ENCODE results near the gene ZNF385C.
"Not testable (repeated sequence)": the region's sequence is repeated elsewhere in the genome, so short reads cannot be mapped to it uniquely, and the experiment has no call there.

DNA sequence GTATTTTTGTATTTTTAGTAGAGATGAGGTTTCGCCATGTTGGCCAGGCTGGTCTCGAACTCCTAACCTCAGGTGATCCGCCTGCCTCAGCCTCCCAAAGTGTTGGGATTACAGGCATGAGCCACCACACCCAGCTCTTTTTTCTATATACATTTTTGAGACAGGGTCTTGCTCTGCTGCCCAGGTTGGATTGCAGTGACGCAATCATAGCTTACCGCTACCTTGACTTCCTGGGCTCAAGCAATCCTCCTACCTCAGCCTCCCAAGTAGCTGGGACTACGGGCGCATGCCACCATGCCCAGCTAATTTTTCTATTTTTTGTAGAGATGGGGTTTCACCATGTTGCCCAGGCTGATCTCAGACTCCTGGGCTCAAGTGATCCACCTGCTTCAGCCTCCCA is 42.4 kb upstream of the ZNF385C start:
- TF ChIP-seq, protein P1, sequence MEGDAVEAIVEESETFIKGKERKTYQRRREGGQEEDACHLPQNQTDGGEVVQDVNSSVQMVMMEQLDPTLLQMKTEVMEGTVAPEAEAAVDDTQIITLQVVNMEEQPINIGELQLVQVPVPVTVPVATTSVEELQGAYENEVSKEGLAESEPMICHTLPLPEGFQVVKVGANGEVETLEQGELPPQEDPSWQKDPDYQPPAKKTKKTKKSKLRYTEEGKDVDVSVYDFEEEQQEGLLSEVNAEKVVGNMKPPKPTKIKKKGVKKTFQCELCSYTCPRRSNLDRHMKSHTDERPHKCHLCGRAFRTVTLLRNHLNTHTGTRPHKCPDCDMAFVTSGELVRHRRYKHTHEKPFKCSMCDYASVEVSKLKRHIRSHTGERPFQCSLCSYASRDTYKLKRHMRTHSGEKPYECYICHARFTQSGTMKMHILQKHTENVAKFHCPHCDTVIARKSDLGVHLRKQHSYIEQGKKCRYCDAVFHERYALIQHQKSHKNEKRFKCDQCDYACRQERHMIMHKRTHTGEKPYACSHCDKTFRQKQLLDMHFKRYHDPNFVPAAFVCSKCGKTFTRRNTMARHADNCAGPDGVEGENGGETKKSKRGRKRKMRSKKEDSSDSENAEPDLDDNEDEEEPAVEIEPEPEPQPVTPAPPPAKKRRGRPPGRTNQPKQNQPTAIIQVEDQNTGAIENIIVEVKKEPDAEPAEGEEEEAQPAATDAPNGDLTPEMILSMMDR (IDR thresholded peaks at IDR 0.05), result not testable (repeated sequence)
- TF ChIP-seq EP300 (IDR thresholded peaks at IDR 0.05; ENCODE audit: low read depth), result not testable (repeated sequence)
